SW 1271 (cell line): ENCODE measurements around the gene MRM3.
"Not testable (repeated sequence)": the region's sequence is repeated elsewhere in the genome, so short reads cannot be mapped to it uniquely, and the experiment has no call there.

Experiments used
- DNase-seq, 2 experiments: peaks; one replicate each; lab custom pipeline; 2025; lab: John Stamatoyannopoulos, UW

MRM3 gene

GRCh38 chr17:781805-782731 lies at the start of gene MRM3, which contains the start of gene GLOD4:
TSS of gene MRM3 (plus strand) at chr17:782353. CDS start at chr17:782379, 26 bp downstream.
TSS of gene GLOD4 (minus strand) at chr17:782280. CDS start at chr17:782255, 25 bp downstream.
- DNase-seq, result peak; percentile 44 to 81

GRCh38 chr17:732902-733720 lies 49.0 kb upstream of the MRM3 start:
- no peak for DNase-seq

GRCh38 chr17:733743-734142 lies 48.4 kb upstream of the MRM3 start:
- no peak for DNase-seq

- DNase-seq, result no peak
Observed at GRCh38 chr17:737561-738113, 44.5 kb upstream of the MRM3 start.

- no peak for DNase-seq
Observed at GRCh38 chr17:740240-741017, 41.7 kb upstream of the MRM3 start.

GRCh38 chr17:742147-742793 lies 39.9 kb upstream of the MRM3 start:
- no peak for DNase-seq

- no peak for DNase-seq
Observed at GRCh38 chr17:743139-743538, 39.0 kb upstream of the MRM3 start.

GRCh38 chr17:744937-745336 lies 37.2 kb upstream of the MRM3 start:
- no peak for DNase-seq

GRCh38 chr17:745406-745805 lies 36.7 kb upstream of the MRM3 start:
- no peak for DNase-seq

GRCh38 chr17:746181-746580 lies 36.0 kb upstream of the MRM3 start:
- no peak for DNase-seq

- no peak for DNase-seq
Observed at GRCh38 chr17:746783-747629, 35.1 kb upstream of the MRM3 start.

- not testable (repeated sequence) for DNase-seq
Observed at GRCh38 chr17:748604-749003, 33.5 kb upstream of the MRM3 start.

GRCh38 chr17:749359-749758 lies 32.8 kb upstream of the MRM3 start:
- DNase-seq, result not testable (repeated sequence)

GRCh38 chr17:750431-751037 lies 31.6 kb upstream of the MRM3 start:
- no peak for DNase-seq

GRCh38 chr17:751269-752001 lies 30.7 kb upstream of the MRM3 start:
- peak in 1 of 2 experiments; percentile 14 for DNase-seq

GRCh38 chr17:752002-752619 lies 30.0 kb upstream of the MRM3 start, which contains the start of gene GEMIN4:
TSS of gene GEMIN4 (minus strand) at chr17:752264. CDS start at chr17:752142, 122 bp downstream.
- DNase-seq, result peak; percentile 50 to 84

- peak in 1 of 2 experiments; percentile 11 for DNase-seq
Observed at GRCh38 chr17:752620-753219, 29.4 kb upstream of the MRM3 start.

- DNase-seq, result no peak
Observed at GRCh38 chr17:753418-753817, 28.7 kb upstream of the MRM3 start.
